ENCODE results near the gene ATG9A.
A peak's percentile ranks its signal among the peaks of the same experiment; 100 is the strongest.

Gene ATG9A

DNA sequence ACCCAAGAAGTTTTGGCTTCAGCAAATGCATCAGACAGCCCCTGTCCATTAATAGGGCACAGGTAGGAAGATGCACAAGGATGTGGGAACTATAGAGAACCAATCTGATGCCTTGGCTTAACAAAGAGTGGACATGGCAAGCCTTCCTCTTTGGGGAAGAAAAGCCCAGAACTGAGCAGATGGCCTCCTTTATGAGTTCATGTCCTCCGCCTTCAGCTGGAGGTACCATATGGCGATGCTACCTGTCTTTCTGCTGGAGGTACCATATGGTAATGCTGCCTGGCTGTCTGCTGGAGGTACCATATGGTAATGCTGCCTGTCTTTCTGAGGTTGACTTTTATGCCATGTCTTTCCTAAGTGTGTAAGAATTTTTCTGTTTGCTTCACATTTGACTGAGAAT lies 45.3 kb downstream of the ATG9A start:
- no peak overlapping the region for H3K4me2 ChIP-seq (ENCODE audit: low read depth, low read length, poor library complexity, severe bottlenecking)
- no peaks in the 10 kb centered on the region for H3K27me3 ChIP-seq (ENCODE audit: insufficient read depth, low read length, poor library complexity, severe bottlenecking)
- H3K4me1 ChIP-seq (ENCODE audit: insufficient read depth, low read length, poor library complexity, severe bottlenecking), result peaks cover 23% of the 10 kb centered on the region
- H3K79me2 ChIP-seq (ENCODE audit: insufficient read depth, low read length), result peaks cover 29% of the 10 kb centered on the region
- H3K4me3 ChIP-seq (ENCODE audit: low read length, poor library complexity, severe bottlenecking), result no peak overlapping the region
- TF ChIP-seq, protein P1, sequence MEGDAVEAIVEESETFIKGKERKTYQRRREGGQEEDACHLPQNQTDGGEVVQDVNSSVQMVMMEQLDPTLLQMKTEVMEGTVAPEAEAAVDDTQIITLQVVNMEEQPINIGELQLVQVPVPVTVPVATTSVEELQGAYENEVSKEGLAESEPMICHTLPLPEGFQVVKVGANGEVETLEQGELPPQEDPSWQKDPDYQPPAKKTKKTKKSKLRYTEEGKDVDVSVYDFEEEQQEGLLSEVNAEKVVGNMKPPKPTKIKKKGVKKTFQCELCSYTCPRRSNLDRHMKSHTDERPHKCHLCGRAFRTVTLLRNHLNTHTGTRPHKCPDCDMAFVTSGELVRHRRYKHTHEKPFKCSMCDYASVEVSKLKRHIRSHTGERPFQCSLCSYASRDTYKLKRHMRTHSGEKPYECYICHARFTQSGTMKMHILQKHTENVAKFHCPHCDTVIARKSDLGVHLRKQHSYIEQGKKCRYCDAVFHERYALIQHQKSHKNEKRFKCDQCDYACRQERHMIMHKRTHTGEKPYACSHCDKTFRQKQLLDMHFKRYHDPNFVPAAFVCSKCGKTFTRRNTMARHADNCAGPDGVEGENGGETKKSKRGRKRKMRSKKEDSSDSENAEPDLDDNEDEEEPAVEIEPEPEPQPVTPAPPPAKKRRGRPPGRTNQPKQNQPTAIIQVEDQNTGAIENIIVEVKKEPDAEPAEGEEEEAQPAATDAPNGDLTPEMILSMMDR (conservative IDR thresholded peaks at IDR 0.05; ENCODE audit: low read length), result no peak
- no peak for TF ChIP-seq EZH2phosphoT487 (IDR thresholded peaks at IDR 0.05; ENCODE audit: borderline replicate concordance)
- H3K36me3 ChIP-seq (ENCODE audit: insufficient read depth, low read length), result peaks cover 41% of the 10 kb centered on the region; the same call in 1 of the 2 replicates
- H4K20me1 ChIP-seq (ENCODE audit: insufficient read depth, low read length, poor library complexity, severe bottlenecking), result peaks cover 11% of the 10 kb centered on the region
- no peaks in the 10 kb centered on the region for H3K9me3 ChIP-seq (ENCODE audit: insufficient read depth, low read depth, low read length)
- no peak overlapping the region for H2AFZ ChIP-seq (ENCODE audit: low read length)
- no peak overlapping the region for H3K9ac ChIP-seq (ENCODE audit: low read depth, low read length, poor library complexity, severe bottlenecking)
- no peaks in the 10 kb centered on the region for H3K9me2 ChIP-seq (replicated peaks; ENCODE audit: low read depth, low read length)
- no peaks in the 10 kb centered on the region for H3F3A ChIP-seq (ENCODE audit: low read depth)

DNA sequence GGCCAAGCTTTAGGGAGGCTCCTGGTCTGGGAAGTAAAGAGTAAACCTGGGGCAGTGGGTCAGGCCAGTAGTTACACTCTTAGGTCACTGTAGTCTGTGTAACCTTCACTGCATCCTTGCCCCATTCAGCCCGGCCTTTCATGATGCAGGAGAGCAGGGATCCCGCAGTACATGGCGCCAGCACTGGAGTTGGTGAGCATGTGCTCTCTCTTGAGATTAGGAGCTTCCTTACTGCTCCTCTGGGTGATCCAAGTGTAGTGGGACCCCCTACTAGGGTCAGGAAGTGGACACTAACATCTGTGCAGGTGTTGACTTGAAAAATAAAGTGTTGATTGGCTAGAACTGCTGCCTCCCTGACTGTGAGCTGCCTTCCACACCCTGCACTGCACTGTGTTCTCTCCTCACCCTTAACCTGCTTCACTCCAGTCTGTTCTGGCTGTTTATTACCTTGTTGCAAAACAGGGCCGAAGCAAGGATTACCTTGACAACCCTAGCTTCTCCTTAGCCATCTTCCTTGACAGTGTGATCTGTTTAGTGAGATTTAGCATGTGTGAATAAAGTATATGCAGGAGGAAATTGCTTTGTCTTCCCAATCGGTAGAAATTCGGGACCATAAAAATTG lies 46.2 kb downstream of the ATG9A start:
- no peaks in the 10 kb centered on the region for H3K9me2 ChIP-seq (replicated peaks; ENCODE audit: low read depth, low read length)
- H3K4me2 ChIP-seq (ENCODE audit: low read depth, low read length, poor library complexity, severe bottlenecking), result peak overlapping the region; percentile 21
- no peaks in the 10 kb centered on the region for H3K27me3 ChIP-seq (ENCODE audit: insufficient read depth, low read length, poor library complexity, severe bottlenecking)
- H2AFZ ChIP-seq (ENCODE audit: low read length), result no peak overlapping the region
- H3F3A ChIP-seq (ENCODE audit: low read depth), result no peaks in the 10 kb centered on the region
- peaks cover 29% of the 10 kb centered on the region for H3K4me1 ChIP-seq (ENCODE audit: insufficient read depth, low read length, poor library complexity, severe bottlenecking)
- H3K9ac ChIP-seq (ENCODE audit: low read depth, low read length, poor library complexity, severe bottlenecking), result no peak overlapping the region
- no peak overlapping the region for H3K4me3 ChIP-seq (ENCODE audit: low read length, poor library complexity, severe bottlenecking)
- no peaks in the 10 kb centered on the region for H3K9me3 ChIP-seq (ENCODE audit: insufficient read depth, low read depth, low read length)
- TF ChIP-seq EZH2phosphoT487 (IDR thresholded peaks at IDR 0.05; ENCODE audit: borderline replicate concordance), result no peak
- H4K20me1 ChIP-seq (ENCODE audit: insufficient read depth, low read length, poor library complexity, severe bottlenecking), result peaks cover 20% of the 10 kb centered on the region
- peaks cover 37% of the 10 kb centered on the region for H3K79me2 ChIP-seq (ENCODE audit: insufficient read depth, low read length)
- H3K36me3 ChIP-seq (ENCODE audit: insufficient read depth, low read length), result peaks cover 41% of the 10 kb centered on the region; the same call in 1 of the 2 replicates

DNA sequence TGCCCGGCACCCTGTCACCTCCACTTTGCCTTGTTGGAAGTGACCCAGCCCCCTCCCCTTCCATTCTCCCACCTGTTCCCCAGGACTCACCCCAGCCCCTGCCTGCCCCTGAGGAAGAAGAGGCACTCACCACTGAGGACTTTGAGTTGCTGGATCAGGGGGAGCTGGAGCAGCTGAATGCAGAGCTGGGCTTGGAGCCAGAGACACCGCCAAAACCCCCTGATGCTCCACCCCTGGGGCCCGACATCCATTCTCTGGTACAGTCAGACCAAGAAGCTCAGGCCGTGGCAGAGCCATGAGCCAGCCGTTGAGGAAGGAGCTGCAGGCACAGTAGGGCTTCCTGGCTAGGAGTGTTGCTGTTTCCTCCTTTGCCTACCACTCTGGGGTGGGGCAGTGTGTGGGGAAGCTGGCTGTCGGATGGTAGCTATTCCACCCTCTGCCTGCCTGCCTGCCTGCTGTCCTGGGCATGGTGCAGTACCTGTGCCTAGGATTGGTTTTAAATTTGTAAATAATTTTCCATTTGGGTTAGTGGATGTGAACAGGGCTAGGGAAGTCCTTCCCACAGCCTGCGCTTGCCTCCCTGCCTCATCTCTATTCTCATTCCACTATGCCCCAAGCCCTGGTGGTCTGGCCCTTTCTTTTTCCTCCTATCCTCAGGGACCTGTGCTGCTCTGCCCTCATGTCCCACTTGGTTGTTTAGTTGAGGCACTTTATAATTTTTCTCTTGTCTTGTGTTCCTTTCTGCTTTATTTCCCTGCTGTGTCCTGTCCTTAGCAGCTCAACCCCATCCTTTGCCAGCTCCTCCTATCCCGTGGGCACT lies 46.9 kb downstream of the ATG9A start:
- peaks cover 29% of the 10 kb centered on the region for H3K4me1 ChIP-seq (ENCODE audit: insufficient read depth, low read length, poor library complexity, severe bottlenecking)
- H3K79me2 ChIP-seq (ENCODE audit: insufficient read depth, low read length), result peaks cover 37% of the 10 kb centered on the region
- no peak for TF ChIP-seq EZH2phosphoT487 (IDR thresholded peaks at IDR 0.05; ENCODE audit: borderline replicate concordance)
- TF ChIP-seq, protein P1 (conservative IDR thresholded peaks at IDR 0.05; ENCODE audit: low read length), result no peak
- H3K4me2 ChIP-seq (ENCODE audit: low read depth, low read length, poor library complexity, severe bottlenecking), result peak overlapping the region; percentile 21
- H3K9ac ChIP-seq (ENCODE audit: low read depth, low read length, poor library complexity, severe bottlenecking), result no peak overlapping the region
- peaks cover 4% of the 10 kb centered on the region; the same call in 1 of the 2 replicates for H3F3A ChIP-seq (ENCODE audit: low read depth)
- H4K20me1 ChIP-seq (ENCODE audit: insufficient read depth, low read length, poor library complexity, severe bottlenecking), result peaks cover 20% of the 10 kb centered on the region
- H3K36me3 ChIP-seq (ENCODE audit: insufficient read depth, low read length), result peaks cover 41% of the 10 kb centered on the region; the same call in 1 of the 2 replicates
- H3K4me3 ChIP-seq (ENCODE audit: low read length, poor library complexity, severe bottlenecking), result no peak overlapping the region
- no peaks in the 10 kb centered on the region for H3K27me3 ChIP-seq (ENCODE audit: insufficient read depth, low read length, poor library complexity, severe bottlenecking)
- H3K9me3 ChIP-seq (ENCODE audit: insufficient read depth, low read depth, low read length), result no peaks in the 10 kb centered on the region
- H3K9me2 ChIP-seq (replicated peaks; ENCODE audit: low read depth, low read length), result no peaks in the 10 kb centered on the region
- H2AFZ ChIP-seq (ENCODE audit: low read length), result no peak overlapping the region
